Middle frontal gyrus (tissue), 1 donor: Measurements from ENCODE around the gene SLC2A9.
"Not testable (repeated sequence)": the region's sequence is repeated elsewhere in the genome, so short reads cannot be mapped to it uniquely, and the experiment has no call there.

Experiments used
- DNase-seq: peaks from one replicate; pipeline ENCODE4 v3.0.0-alpha.2; 2015; ENCODE audit warnings: low spot score; ENCODE audit errors: extremely low spot score

The SLC2A9 gene

DNA sequence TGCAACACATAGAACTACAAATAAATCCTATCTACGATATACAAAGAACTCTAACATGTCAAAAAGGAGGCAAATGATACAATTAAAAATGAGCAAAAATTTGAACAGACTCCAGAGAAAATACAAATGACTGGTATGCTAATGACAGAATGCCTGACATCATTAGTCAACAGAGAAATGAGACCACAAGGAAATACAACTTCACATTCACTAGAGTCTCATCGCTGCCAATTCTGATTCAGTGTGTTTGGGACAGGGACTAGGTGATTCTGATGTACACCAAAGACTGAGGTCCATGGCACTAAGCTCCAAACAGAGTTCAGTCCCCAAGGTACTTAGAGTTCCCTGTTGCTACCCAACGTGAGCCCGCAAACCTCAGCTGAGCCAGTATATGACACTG, 23.4 kb downstream of the SLC2A9 start:
- no peak for DNase-seq

DNA sequence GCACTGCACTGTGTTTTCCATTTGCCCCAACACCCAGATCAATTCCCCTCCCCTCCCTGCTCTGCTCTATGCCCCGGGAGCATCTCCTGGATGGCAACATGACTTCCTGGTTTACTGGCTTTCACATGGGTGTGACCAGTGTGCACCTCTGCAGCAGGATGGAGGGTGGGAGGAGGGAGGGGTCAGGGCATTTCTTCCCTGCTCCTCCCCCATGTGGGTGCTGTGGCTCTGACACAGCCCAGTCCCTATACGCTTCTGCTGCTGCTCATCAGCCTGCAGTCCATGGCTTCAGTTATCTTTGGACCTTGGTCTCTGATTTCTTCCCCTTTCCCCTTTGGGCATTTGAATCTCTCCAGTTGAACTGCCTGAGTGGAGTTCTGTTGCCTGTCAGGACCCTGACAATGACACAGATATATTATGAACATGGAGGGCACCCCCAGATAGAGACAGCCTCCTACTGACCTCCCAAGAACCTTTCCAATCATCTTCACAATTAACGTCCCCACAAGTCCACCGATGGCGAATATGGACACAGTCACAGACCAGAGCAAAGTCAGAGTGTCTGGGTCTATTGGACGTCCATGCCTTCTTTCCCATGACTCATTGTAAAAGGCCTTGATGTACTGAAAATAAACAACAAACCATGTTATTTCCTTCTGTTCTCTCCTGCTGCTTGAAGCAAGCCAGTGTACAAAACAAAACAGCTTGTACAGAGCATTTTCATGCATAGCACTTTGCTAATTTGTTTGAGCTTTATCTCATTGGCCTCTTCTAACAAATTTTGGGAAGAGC, 24.8 kb downstream of the SLC2A9 start:
- no peak for DNase-seq

DNA sequence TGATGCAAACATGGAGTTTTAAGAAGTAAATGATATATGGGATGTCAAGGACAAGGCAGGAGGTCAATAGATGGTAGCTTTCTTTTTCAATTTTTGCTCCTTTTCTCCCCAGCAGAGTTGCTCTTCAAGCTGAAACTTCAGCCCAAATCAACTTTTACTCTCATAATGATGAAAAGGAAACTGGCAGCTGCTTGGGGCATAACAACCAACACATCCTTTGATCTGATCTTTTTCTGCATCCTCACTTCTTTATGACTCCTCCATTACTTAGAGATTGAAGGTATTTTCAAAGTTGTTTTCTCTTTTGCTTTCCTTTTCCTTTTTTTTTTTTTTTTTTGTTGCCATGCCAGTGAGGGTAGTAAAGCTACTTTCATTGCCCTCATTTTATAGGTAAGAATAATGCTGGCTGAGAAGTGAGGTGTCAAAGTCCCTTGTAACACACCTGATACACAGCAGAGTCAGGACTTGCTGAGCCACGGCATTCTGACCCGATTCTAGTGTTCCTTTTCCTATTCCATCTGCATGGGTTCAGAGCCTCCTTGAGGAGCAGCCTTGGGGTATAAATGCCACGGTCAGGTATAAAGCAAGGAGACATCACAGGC, 26.9 kb downstream of the SLC2A9 start:
- DNase-seq: no peak

DNA sequence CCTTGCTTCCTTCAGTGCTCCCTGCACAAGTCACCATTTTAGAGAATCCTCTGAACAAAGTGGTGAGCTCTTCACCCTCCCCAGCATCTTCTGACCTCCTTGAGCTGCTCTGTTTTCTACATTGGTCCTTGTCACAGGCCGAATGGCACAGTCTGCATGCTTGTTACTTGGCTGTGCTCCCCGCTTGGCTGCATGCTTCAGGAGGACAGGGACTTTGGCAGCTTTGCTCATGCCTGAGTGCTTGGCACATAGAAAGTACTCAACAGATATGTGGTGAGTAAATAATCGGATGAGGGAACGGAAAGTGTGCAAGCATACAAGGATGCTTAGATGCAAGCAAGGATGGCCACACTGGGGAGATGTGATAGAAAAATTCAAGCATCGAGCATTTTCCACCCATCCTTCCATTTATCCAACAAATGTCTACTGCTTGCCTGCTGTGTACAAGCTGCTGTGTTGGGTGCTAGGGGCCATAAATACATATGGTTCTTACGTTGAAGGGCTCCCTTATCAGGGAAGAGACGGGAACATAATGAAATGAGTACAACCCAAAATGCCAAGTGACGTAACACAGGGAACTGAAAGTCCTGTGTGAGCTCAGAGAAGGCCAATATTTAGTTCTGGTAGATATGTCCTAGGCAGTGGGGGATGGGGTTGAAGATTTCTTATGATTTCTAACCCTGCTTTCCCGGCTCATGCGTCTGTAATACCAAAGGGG, 31.2 kb downstream of the SLC2A9 start:
- DNase-seq: no peak

DNA sequence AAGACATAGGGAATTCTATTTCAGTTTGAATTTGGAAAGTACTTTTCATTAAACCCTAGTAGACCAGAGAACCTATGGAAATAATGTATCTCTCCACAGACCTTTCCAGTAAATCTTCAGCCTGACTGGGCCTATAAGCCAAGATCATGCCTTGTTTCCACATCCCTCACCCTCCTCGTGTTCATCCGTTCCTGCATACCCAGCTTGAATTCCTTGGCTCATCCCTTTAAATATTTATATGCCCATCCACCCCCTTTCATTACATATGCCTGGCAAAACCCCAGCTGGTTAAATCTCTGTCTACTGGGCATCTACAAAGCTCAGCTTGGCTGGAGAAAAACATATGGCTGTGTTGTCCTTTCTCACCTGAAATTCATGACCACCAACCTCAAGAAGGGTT, 32.4 kb downstream of the SLC2A9 start:
- no peak for DNase-seq

DNA sequence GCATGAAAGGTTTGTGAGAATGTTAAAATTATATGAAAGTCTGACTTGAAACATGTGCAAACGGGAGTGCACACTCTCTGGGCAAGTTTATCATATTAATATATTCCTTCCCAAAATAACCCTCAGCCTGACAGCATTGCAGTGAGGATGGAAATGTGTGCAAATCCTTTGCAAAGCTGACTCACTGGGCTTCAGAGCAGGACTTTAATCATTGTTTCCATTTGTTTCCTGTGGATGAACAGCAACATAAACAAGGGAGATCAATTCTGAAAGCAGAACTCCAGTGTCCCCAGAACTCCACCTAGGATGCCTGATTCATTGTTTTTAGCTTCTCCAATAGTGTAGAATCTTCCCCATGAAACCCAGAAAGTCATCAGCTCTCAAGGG, 32.9 kb downstream of the SLC2A9 start:
- no peak for DNase-seq

DNA sequence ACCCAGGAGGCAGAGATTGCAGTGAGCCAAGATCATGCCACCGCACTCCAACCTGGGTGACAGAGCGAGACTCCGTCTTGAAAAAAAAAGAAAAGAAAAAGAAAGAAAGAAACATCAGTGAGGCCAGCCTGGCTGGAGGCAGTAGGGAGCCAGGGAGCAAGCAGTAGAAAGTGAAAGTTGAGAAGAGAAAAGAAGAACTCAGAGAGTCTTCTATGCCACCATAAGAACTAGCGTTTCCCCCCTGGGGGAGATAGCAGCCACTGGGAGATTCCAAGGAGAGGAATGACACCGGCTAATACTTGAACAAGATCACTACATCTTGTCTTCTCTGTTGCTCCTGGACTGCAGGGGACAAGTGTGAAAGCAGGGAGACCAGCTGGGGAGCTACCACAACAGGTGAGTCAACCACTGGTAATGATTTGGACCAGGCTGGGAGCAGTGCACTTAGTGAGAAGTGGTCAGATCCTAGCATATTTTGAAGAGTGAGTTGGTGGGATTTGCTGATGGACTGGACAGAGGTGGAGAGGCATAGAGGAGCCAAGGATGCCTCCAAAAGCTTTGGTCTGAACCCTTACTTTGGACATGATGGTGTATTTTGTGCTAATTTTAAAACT, 33.4 kb downstream of the SLC2A9 start:
- no peak for DNase-seq

DNA sequence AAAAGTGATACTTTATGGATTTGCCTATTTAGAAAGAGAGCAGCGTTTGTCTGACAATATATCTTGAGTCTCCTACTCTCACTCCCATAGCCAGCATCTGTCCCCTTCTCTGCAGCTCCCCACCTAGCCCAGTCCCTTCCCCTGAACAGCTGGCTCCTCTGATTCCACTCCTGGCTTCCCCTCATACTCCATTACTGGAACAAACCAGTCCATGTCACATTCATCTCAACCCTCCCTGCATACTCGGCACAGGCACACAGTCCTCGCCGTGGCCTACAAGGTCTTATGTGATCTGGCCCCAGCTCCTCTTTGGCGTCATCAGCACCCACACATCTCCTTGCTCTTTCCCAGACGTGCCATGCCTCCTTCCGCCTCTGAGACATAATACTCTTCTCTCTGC, 36.7 kb downstream of the SLC2A9 start:
- DNase-seq: no peak

DNA sequence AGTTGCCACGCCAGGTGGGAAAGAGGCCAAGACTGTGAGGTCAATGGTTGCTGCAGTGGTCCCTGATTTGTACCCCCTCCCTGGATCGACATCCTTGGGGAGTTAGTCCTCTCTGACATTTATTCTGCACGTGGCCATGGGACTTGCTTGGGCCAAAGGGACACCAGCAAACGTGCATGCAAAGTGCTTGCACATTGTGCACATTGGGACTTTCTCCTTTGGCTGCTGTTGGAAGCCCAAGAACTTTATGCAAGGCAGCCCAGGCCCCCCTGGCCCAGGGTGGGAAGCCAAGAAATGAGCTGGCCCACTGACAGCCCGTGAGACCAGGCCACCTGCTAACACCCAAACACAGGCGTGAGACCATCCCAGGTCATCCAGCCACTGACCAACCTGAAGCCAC, 38.1 kb downstream of the SLC2A9 start:
- no peak for DNase-seq

DNA sequence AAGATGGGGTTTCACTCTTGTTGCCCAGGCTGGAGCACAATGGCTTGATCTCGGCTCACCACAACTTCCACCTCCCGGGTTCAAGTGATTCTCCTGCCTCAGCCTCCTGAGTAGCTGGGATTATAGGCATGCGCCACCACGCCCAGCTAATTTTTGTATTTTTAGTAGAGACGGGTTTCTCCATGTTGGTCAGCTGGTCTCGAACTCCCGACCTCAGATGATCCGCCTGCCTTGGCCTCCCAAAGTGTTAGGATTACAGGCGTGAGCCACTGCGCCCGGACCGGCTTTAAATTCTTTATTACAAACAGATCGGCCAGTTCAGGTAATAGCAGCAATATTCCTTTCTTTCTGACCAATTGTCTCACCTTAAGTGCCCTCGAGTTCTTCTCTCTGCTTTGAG, 39.4 kb downstream of the SLC2A9 start:
- DNase-seq: not testable (repeated sequence)

DNA sequence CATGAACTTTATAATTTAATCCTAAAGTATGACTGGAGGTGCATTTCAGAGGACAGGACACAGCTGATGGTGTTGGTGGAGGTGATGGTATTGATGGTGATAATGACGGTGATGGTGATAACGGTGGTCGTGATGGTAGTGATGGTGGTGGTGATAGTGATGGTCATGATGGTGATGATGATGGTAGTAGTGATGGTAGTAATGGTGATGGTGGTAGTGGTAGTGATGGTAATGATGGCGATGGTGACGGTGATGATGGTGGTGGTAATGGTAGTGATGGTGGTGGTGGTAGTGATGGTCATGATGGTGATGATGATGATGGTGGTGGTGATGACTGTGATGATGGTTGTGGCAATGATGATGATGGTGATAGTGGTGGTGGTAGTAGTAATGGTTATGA, 40.4 kb downstream of the SLC2A9 start:
- DNase-seq: no peak

DNA sequence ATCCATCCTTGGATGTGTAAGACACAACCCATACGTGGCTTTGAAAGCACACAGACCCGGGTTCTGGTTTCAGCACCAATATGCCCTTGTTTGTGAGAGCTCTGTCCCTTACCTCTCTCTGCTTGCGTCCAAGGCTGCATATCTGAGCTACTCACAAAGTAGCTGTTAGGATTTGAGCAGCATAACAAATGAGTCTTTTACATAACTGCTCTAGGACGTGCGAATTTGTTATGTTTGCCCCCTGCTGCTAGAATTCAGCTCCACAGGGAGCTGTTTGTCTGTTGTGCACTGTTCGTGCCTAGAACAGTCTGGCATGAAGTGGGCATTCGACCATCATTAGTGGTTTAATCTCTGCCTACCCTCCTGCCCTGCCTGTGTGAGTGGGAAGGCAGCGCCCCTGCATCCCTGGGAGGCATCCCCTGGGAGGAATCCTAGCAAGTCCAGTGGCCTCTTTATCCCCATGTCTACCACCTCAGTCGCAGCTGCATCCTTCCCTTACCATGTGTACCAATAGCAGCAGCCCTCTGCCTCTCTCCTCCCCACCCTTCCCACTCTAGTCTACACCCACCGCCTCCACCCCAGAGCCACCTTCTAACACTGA, 42.1 kb downstream of the SLC2A9 start:
- DNase-seq: no peak

DNA sequence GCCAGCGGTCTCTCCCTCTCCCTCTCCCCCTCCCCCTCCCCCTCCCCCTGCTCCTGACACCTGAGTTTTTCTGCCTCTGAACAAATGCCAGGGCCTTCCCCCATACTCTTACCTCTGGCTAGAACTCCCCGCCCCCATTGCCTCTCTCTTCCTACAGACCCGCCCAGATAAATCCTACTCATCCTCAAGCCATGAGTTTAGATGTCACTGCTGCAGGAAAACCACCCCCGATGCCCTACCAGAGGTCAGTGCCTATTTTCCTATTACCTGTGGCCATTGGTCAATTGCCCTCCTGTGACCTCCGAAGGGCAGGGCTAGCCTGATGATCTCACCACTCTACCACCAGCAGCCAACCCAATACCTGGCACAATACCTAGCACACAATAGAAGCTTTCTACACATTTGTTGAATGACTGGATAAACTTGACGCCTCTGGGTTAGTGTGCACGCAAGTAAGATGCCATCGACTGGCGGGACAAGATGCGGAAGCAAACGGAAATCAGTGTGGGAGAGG, 43.7 kb downstream of the SLC2A9 start:
- DNase-seq: no peak

DNA sequence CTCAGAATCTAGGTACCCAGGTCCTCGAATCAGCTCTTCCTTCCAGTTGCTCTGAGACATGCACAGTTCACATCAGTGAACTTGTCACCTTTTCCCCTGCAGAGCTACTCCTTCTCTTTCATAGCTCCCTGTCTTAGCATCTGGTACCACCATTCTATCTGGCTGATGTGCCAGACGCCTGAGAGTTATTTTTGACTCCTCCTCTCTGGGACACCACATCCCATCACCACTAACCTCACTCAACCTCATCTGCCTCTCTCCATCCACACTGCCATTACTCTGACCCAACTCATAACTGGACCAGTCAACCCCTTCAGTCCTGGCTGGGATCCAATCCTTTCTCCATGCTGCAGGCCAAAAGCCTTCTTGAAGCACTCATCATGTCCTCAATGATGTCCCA, 44.5 kb downstream of the SLC2A9 start:
- no peak for DNase-seq

DNA sequence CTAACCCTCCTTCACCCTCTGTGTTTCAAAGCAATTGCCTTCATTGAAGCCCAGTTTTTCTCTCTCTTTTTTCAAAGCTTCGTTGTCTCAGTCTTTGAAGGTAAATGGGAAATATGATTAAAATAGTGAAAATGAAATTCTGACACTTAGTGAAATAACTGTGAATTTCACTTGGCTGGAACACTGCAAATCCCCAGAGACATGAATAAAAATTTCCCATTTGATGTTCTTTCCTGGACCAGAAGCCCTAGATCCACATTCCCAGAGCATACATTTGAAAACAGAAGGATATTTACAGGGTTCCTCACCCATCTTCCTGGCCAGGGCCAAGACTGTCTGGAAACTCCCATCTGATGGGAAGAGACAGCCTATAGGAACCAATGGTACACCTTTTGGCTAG, 45.0 kb downstream of the SLC2A9 start:
- no peak for DNase-seq

DNA sequence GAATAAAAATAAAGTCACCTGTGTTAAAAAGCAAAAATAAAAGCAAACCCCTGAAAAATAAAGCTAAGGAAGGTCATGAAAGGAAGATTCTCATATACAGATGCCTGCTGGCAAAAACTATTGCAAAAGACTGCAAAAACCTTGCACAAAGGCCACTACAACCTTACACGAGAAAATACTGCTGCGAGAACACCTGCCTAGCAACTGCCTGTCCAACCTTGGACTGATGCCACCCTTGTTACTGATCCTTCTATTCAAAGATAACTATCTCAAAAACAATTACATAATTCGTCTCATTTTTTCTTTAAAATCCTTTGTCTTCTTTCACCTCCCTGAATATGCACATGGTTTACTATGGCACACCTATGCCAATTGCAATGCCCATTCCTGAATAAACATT, 49.6 kb downstream of the SLC2A9 start:
- DNase-seq: no peak

DNA sequence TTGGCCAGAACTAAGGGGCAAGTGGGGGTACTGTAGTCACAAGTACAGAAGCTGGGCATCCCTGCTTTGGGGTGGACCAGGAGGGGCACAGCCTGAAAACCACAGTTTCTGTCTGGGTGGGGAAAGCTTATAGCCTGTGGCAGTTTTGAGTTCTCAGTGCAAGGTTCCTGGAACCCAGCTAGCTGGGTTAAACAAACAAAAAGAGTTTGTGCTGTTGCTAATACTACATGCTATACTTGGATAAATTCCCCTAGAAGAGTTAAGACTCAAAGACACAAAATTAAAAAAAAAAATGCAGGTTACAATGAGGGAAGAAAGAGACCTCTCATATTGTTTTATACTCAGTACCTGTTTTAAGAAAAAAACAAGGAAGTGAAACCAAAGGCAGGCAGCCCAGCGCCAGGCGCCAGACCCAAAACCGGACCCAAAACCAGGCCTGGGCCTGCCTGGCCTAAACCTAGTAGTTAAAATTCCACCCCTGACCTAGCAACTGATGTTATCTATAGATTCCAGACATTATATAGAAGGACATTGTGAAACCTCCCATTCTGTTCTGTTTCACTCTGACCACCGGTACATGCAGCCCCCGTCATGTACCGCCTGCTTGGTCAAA, 50.8 kb downstream of the SLC2A9 start:
- DNase-seq: no peak

DNA sequence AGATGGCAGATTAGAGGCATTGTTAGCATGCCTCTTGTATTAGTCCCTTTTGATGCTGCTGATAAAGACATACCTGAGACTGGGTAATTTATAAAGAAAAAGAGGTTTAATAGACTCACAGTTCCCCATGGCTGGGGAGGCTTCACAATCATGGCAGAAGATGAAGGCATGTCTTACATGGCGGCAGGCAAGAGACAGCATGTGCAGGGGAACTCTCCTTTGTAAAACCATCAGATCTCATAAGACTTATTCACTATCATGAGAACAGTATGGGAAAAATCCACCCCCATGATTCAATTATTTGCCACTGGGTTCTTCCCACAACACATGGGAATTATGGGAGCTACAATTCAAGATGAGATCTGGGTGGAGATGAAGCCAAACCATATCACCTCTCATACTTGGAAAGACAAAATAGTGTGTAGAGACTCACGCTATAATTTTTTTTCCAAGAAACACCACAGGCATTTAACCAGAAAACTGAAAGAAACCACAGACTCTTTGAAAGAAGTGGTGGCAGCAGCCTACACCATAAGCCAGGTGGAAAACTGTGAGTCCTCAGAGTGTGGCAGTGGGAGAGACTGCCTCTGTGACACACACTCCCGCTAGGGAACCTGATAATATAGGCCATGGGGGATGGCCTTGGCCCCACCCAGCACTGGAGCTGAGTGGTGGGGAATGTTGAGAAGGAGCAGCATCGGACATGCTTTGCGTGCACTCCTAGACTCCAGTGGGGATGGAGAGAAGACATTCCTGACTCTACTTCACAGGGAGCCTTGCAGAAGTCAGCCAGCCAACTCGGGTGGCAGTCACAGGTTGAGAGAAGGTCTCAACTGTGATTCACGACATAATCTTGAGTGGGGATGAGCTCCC, 51.5 kb downstream of the SLC2A9 start:
- no peak for DNase-seq

DNA sequence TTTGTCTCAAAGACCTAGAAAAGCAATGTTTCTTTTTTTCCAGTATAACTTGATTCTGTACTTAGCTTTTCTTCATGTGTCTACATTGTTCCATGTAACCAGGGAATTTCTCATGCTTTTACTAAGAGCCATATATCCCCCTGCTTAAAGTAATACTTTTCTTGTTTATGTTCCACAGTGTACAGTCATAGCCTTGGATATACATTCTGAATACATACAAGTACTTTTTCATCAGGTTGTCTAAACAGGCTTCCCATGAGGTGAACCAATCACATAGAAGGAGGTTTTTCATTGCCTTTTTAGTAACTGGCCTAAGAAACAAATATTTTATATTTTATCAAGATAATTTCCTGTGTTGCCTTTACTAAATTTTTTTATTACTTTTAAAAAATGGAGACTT, 52.8 kb downstream of the SLC2A9 start:
- DNase-seq: no peak

DNA sequence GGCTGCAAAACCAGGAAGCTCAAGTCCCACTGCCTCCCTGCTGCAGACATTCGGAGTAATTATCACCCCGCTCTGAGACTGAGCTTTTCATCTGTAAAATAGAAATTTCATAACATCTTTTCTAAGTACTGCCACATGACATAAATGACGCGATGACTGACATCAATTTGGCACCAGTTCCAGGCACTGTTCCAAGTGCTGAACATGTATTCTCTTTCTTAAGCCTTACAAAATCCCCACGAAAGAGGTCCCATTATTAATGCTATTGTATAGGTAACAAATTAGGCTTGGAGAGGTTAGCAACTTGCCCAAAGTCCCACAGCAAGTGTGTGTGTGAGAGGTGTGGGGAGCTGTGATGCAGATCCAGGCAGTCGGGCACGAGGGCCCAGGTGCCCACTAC, 56.4 kb downstream of the SLC2A9 start:
- no peak for DNase-seq
